Lower leg skin (tissue), 3 donors: ENCODE results near the gene SMIM31.

Source experiments
- CTCF ChIP-seq, 3 donors: fragments of 450-650 bp; IDR thresholded peaks; one replicate each; pipeline ENCODE4 v1.5.1; 2016; ENCODE audit warnings: antibody characterized with exemption in 3 of 3, mild to moderate bottlenecking in 3 of 3, moderate library complexity in 2 of 3
- POLR2A ChIP-seq, 2 donors: fragments of 450-650 bp; IDR thresholded peaks; one replicate each; pipeline ENCODE4 v1.6.1; 2016 to 2017; ENCODE audit warnings: antibody characterized with exemption in 2 of 2, mild to moderate bottlenecking in 1 of 2, moderate library complexity in 1 of 2

- no peak for TF ChIP-seq CTCF (IDR thresholded peaks at IDR 0.05)
- TF ChIP-seq POLR2A (IDR thresholded peaks at IDR 0.05): no peak
These were observed 2.8 kb downstream of the SMIM31 start for GRCh38 chr4:164756686-164757085.
